Right lobe of liver (tissue), 6 donors: Measurements from ENCODE around the gene PFKM. TPM values are rescaled to one million over a fixed set of nuclear protein-coding genes. Genes with fewer than 3 reads are reported as not detected.

Experiments
- ATAC-seq, 4 donors: fragments of 200-7000 bp; cut with Tn5 transposase; one replicate each; pipeline ENCODE4 v1.9.1; 2020; ENCODE audit warnings: mild to moderate bottlenecking in 4 of 4, moderate library complexity in 4 of 4
- DNase-seq, 3 donors: peaks; one replicate each; pipeline ENCODE4 v3.0.0-alpha.2; 2020
- H3K27ac ChIP-seq, 3 donors: fragments of 200-600 bp; one replicate each; pipeline ENCODE4 v1.8.0; 2022
- H3K27me3 ChIP-seq, 2 donors: fragments of 200-600 bp; one replicate each; pipeline ENCODE4 v1.8.0; 2022
- H3K36me3 ChIP-seq, 4 donors: fragments of 200-600 bp; sonication (generic) in 1 of 4; one replicate each; pipeline versions ENCODE4 v1.5.1 to v1.8.0; 2017 to 2022; ENCODE audit warnings: control low read depth in 1 of 4
- H3K4me1 ChIP-seq, 4 donors: fragments of 200-600 bp; sonication (generic) in 1 of 4; one replicate each; pipeline versions ENCODE4 v1.5.1 to v1.8.0; 2017 to 2022; ENCODE audit warnings: control low read depth in 1 of 4
- H3K4me3 ChIP-seq, 3 donors: fragments of 200-600 bp; one replicate each; pipeline ENCODE4 v1.8.0; 2022
- H3K9me3 ChIP-seq, 4 donors: fragments of 200-600 bp; sonication (generic) in 1 of 4; one replicate each; pipeline versions ENCODE4 v1.5.1 to v1.8.0; 2017 to 2022; ENCODE audit warnings: control low read depth in 1 of 4
- CTCF ChIP-seq, 4 donors: fragments of 200-600 bp in 3 of 4; fragments of 450-650 bp in 1 of 4; IDR thresholded peaks; one replicate each; pipeline versions ENCODE4 v1.5.1 to v1.8.0; 2016 to 2022; ENCODE audit warnings: antibody characterized with exemption in 4 of 4, mild to moderate bottlenecking in 2 of 4
- POLR2A ChIP-seq: fragments of 450-650 bp; IDR thresholded peaks from one replicate; pipeline ENCODE4 v1.6.1; 2017; ENCODE audit warnings: antibody characterized with exemption, mild to moderate bottlenecking
- WGBS: methylation state at CpG from one replicate; pipeline ENCODE4 v1.1.6; 2018; ENCODE audit warnings: low coverage, low lambda C conversion rate; ENCODE audit not compliant: insufficient coverage; ENCODE audit errors: missing lambda C conversion rate; 5-methylcytosine and 5-hydroxymethylcytosine counted together
- intact Hi-C, 2 donors: fragments of 100-400 bp; cut with DNase I; formaldehyde crosslinking; loops; one replicate each; pipeline versions ENCODE4 v1.11.2 to v1.14.1; 2022
- total RNA-seq, 6 experiments: library from RNA; depleted of rRNA in 2 of 6; stranded (reverse); fragments of >200 nt in 2 of 6; fragmentation: NEBNext Ultra II Directional in 3 of 6; extraction: Animal tissue kit (Norgen Biotek cat#: 25700) in 3 of 6; gene quantifications; one replicate each; pipeline versions ENCODE4 v1.1.0 to v1.2.4, GENCODE V29; 2016 to 2023
- donor health status: DM: no; HTN: yes; CAD: no.
- donor health status: DM: no; HTN: no; CAD: no.
- donor health status: DM: no; HTN: no; CAD: no.
- donor health status: DM: no; HTN: yes; CAD: no.
- donor health status: DM: no; HTN: yes; CAD: no.

PFKM gene
- total RNA-seq, 6 experiments from 2014 or later, result 4.6 to 8.9 (median 7.8) TPM

- intact Hi-C loops, result loop anchor here in 1 of 2 donors (10.0 kb wide), 1 partner anchor 84 kb away; no protein-coding TSS in a partner anchor
- 82% methylated on average over 14 of the region's 19 CpGs for WGBS
- Histone ChIP-seq H3K27ac (no peak overlapping the region), H3K4me3 (no peak overlapping the region), H3K4me1 (no peaks in the 10 kb centered on the region), H3K36me3 (no peaks in the 10 kb centered on the region), H3K9me3 (no peaks in the 10 kb centered on the region), H3K27me3 (no peaks in the 10 kb centered on the region)
- ATAC-seq (no peak), DNase-seq (no peak)
- TF ChIP-seq POLR2A (no peak), CTCF (IDR thresholded peaks at IDR 0.05) (no peak)
These were observed 49.8 kb downstream of the PFKM start for GRCh38 chr12:48169011-48169410.

- TF ChIP-seq POLR2A (no peak), CTCF (IDR thresholded peaks at IDR 0.05) (no peak)
- no peak overlapping the region for H3K27ac ChIP-seq
- WGBS, result 95% methylated on average over 2 of the region's 3 CpGs
These were observed 56.7 kb downstream of the PFKM start for GRCh38 chr12:48175613-48176416.

GRCh38 chr12:48176417-48176751, 57.2 kb downstream of the PFKM start:
- no peak for TF ChIP-seq POLR2A
- no peak for TF ChIP-seq CTCF (IDR thresholded peaks at IDR 0.05)
- Histone ChIP-seq H3K4me3 (no peak overlapping the region), H3K27ac (no peak overlapping the region), H3K27me3 (no peaks in the 10 kb centered on the region), H3K4me1 (no peaks in the 10 kb centered on the region), H3K36me3 (no peaks in the 10 kb centered on the region), H3K9me3 (no peaks in the 10 kb centered on the region)
- no peak for DNase-seq
- ATAC-seq, result no peak
- intact Hi-C loops, result no loop called here

More at GRCh38 chr12:48175613-48176416, 56.7 kb downstream of the PFKM start:
- no peaks in the 10 kb centered on the region for H3K27me3 ChIP-seq
- ATAC-seq, result no peak
- DNase-seq, result no peak
- H3K36me3 ChIP-seq, result no peaks in the 10 kb centered on the region
- intact Hi-C loops, result no loop called here
- no peaks in the 10 kb centered on the region for H3K4me1 ChIP-seq
- H3K9me3 ChIP-seq, result no peaks in the 10 kb centered on the region
- no peak overlapping the region for H3K4me3 ChIP-seq

- TF ChIP-seq POLR2A (no peak), CTCF (IDR thresholded peaks at IDR 0.05) (no peak)
- Histone ChIP-seq H3K36me3 (no peaks in the 10 kb centered on the region), H3K9me3 (no peaks in the 10 kb centered on the region), H3K27ac (no peak overlapping the region), H3K4me1 (peaks cover 0 to 5% (median 0%) of the 10 kb centered on the region in 4 donors), H3K27me3 (no peaks in the 10 kb centered on the region), H3K4me3 (no peak overlapping the region)
- ATAC-seq, result no peak
- DNase-seq, result no peak
- intact Hi-C loops, result no loop called here
- WGBS, result 27% methylated on average over 4 of the region's 4 CpGs
These were observed 58.8 kb downstream of the PFKM start for GRCh38 chr12:48177982-48178381.
